ENCODE measurements around the gene CYTH3. TPM values are rescaled to one million over a fixed set of nuclear protein-coding genes. Genes with fewer than 3 reads are reported as not detected.

The CYTH3 gene
- total and polyA plus RNA-seq, 2 of the 13 experiments (the other 11 are each of a cell fraction or from before 2014, with no cell fraction given): 3.1 to 3.8 TPM

- intact Hi-C loops (cut with micrococcal nuclease; ENCODE audit: unreplicated experiment) (loop anchor here (5.0 kb wide), 1 partner anchor 45 kb away; no protein-coding TSS in a partner anchor), in situ Hi-C loops (cut with HindIII; ENCODE audit: extremely low pct_ligation_motif_present, low pct_unique_long_range_greater_than_20kb) (no loop called here)
- 2% methylated on average over 35 of the region's 74 CpGs for WGBS (ENCODE audit: low lambda C conversion rate)
- H3K9me3 ChIP-seq (ENCODE audit: low read length): no peaks in the 10 kb centered on the region
- DNase-seq (ENCODE audit: low spot score): no peak
- peak overlapping the region; percentile 74 to 95 (median 87) for H3K4me3 ChIP-seq (replicated peaks in 1 of 3; ENCODE audit: insufficient read depth in 1 of 3, low read depth in 2 of 3, low read length in 3 of 3)
- CTCF ChIA-PET (ENCODE audit: low intra/inter-chr PET ratio, low total read pairs): no interaction called here
- no peak overlapping the region for H2AFZ ChIP-seq (ENCODE audit: low read length)
- H3K27me3 ChIP-seq (ENCODE audit: control insufficient read depth in 1 of 2, insufficient read depth in 2 of 2, low read length in 2 of 2): peaks cover 0 to 33% of the 10 kb centered on the region in 2 experiments; a peak in 3 of 5 replicates
- BruUV-seq (replicated peaks): no TSS peak
- 0 out of 2 replicates have a peak, but pooled peaks cover 6% of the 10 kb centered on the region for H4K20me1 ChIP-seq (ENCODE audit: insufficient read depth, low read length)
- FAIRE-seq: no peak
- no peak overlapping the region for H3K27ac ChIP-seq (ENCODE audit: extremely low read length, insufficient read depth, low read length)
- H3K79me2 ChIP-seq (ENCODE audit: insufficient read depth, low read length): no peaks in the 10 kb centered on the region
- no peaks in the 10 kb centered on the region for H3K36me3 ChIP-seq (replicated peaks in 1 of 2; ENCODE audit: control insufficient read depth in 1 of 2, insufficient read depth in 2 of 2, low read length in 2 of 2)
- H3K4me2 ChIP-seq (ENCODE audit: low read depth, low read length): peak overlapping the region; percentile 97
- H3K9ac ChIP-seq (ENCODE audit: insufficient read depth, low read depth, low read length): peak overlapping the region; percentile 47
- POLR2A ChIA-PET: no interaction called here
- H3K4me1 ChIP-seq (ENCODE audit: insufficient read depth, low read length): peaks cover 31% of the 10 kb centered on the region
- no peak; the same call in 1 of the 3 replicates for ATAC-seq
- no peak for TF ChIP-seq ZBTB38 (CRISPR knock-in tag; IDR thresholded peaks at IDR 0.05)
- TF ChIP-seq ZFP90 (CRISPR knock-in tag; IDR thresholded peaks at IDR 0.05; ENCODE audit: borderline replicate concordance): no peak
- no peak for TF ChIP-seq ZNF530 (CRISPR knock-in tag; IDR thresholded peaks at IDR 0.05; ENCODE audit: low read depth)
- no peak for TF ChIP-seq TRIM24 (CRISPR knock-in tag; IDR thresholded peaks at IDR 0.05)
- TF ChIP-seq ZBTB42 (CRISPR knock-in tag; IDR thresholded peaks at IDR 0.05): no peak
- 0 out of 2 replicates have a peak, but pooled peaks have one; percentile 11 for TF ChIP-seq ZNF703 (CRISPR knock-in tag; IDR thresholded peaks at IDR 0.05; ENCODE audit: borderline replicate concordance)
- no peak for TF ChIP-seq GPN1 (CRISPR knock-in tag; IDR thresholded peaks at IDR 0.05; ENCODE audit: borderline replicate concordance)
- no peak for TF ChIP-seq ZNF660 (CRISPR knock-in tag; IDR thresholded peaks at IDR 0.05; ENCODE audit: borderline replicate concordance, low read depth)
- TF ChIP-seq ATRX (CRISPR knock-in tag; IDR thresholded peaks at IDR 0.05; ENCODE audit: borderline replicate concordance): no peak
- TF ChIP-seq ZNF547 (CRISPR knock-in tag; IDR thresholded peaks at IDR 0.05): 0 out of 2 replicates have a peak, but pooled peaks have one; percentile 38
- TF ChIP-seq, protein P1, sequence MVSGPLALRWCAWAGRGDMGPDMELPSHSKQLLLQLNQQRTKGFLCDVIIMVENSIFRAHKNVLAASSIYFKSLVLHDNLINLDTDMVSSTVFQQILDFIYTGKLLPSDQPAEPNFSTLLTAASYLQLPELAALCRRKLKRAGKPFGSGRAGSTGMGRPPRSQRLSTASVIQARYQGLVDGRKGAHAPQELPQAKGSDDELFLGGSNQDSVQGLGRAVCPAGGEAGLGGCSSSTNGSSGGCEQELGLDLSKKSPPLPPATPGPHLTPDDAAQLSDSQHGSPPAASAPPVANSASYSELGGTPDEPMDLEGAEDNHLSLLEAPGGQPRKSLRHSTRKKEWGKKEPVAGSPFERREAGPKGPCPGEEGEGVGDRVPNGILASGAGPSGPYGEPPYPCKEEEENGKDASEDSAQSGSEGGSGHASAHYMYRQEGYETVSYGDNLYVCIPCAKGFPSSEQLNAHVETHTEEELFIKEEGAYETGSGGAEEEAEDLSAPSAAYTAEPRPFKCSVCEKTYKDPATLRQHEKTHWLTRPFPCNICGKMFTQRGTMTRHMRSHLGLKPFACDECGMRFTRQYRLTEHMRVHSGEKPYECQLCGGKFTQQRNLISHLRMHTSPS (CRISPR knock-in tag; IDR thresholded peaks at IDR 0.05; ENCODE audit: low read depth): no peak
- TF ChIP-seq IRX3 (CRISPR knock-in tag; IDR thresholded peaks at IDR 0.05; ENCODE audit: borderline replicate concordance, low read depth): no peak
- 0 out of 2 replicates have a peak, but pooled peaks have one; percentile 14 for TF ChIP-seq ZNF776 (CRISPR knock-in tag; IDR thresholded peaks at IDR 0.05)
- TF ChIP-seq ZEB1 (IDR thresholded peaks at IDR 0.05; ENCODE audit: insufficient replicate concordance, low read depth): peak; percentile 51
- TF ChIP-seq ZNF317 (CRISPR knock-in tag; IDR thresholded peaks at IDR 0.05): no peak
- peak; percentile 52; the same call in 1 of the 2 replicates for TF ChIP-seq ZBTB7B (CRISPR knock-in tag; IDR thresholded peaks at IDR 0.05)
- TF ChIP-seq FOXK2 (IDR thresholded peaks at IDR 0.05): no peak
- no peak for TF ChIP-seq LCORL (IDR thresholded peaks at IDR 0.05)
- no peak for TF ChIP-seq LCORL (CRISPR knock-in tag; IDR thresholded peaks at IDR 0.05)
- peak; percentile 24; the same call in 1 of the 2 replicates for TF ChIP-seq MTA1 (CRISPR knock-in tag; IDR thresholded peaks at IDR 0.05; ENCODE audit: borderline replicate concordance)
- peak; percentile 44 for TF ChIP-seq PHF8 (CRISPR knock-in tag; IDR thresholded peaks at IDR 0.05)
- TF ChIP-seq CHD4 (IDR thresholded peaks at IDR 0.05; ENCODE audit: borderline replicate concordance, low read length): no peak
- no peak for TF ChIP-seq ATF1 (CRISPR knock-in tag; IDR thresholded peaks at IDR 0.05)
- TF ChIP-seq MZF1 (CRISPR knock-in tag; IDR thresholded peaks at IDR 0.05; ENCODE audit: borderline replicate concordance): no peak
These were observed 557 bp downstream of the CYTH3 start for GRCh38 chr7:6271694-6272440.
